MCF 10A (cell line): ENCODE results near the gene ELP4. TPM values are rescaled to one million over a fixed set of nuclear protein-coding genes. Genes with fewer than 3 reads are reported as not detected.

Experiments
- BruUV-seq: library from RNA; stranded (reverse); fragments of 400-500 nt; replicated peaks from 2 replicates; lab custom pipeline; 2021; lab: Mats Ljungman, UMichigan
- CTCF ChIA-PET: fragments of 300-600 bp; sonication (Branson Sonifier 250); formaldehyde crosslinking; extraction: SDS; loops from one replicate; lab custom pipeline; 2021; ENCODE audit warnings: antibody characterized with exemption, inconsistent platforms; lab: Yijun Ruan, JAX
- POLR2A ChIA-PET: fragments of 300-600, 350-650 bp; sonication (Branson Sonifier 250); formaldehyde crosslinking; extraction: SDS; loops from one replicate; lab custom pipeline; 2020; ENCODE audit warnings: antibody characterized with exemption, inconsistent platforms; lab: Yijun Ruan, JAX
- DNase-seq: peaks from one replicate; pipeline ENCODE4 v3.0.0-alpha.2; 2018; ENCODE audit not compliant: unreplicated experiment
- H3K27ac Mint-ChIP-seq: one replicate; pipeline ENCODE4 v1.8.0; 2022; ENCODE audit warnings: mild to moderate bottlenecking, low read depth, mixed read lengths; ENCODE audit not compliant: unreplicated experiment
- H3K27me3 Mint-ChIP-seq: one replicate; pipeline ENCODE4 v1.8.0; 2022; ENCODE audit warnings: mixed read lengths; ENCODE audit not compliant: insufficient read depth, unreplicated experiment
- H3K36me3 Mint-ChIP-seq: one replicate; pipeline ENCODE4 v1.8.0; 2022; ENCODE audit warnings: mild to moderate bottlenecking, moderate library complexity, mixed read lengths; ENCODE audit not compliant: insufficient read depth, unreplicated experiment
- H3K4me1 Mint-ChIP-seq: one replicate; pipeline ENCODE4 v1.8.0; 2022; ENCODE audit warnings: mixed read lengths; ENCODE audit not compliant: insufficient read depth, unreplicated experiment
- H3K4me3 Mint-ChIP-seq: one replicate; pipeline ENCODE4 v1.8.0; 2022; ENCODE audit warnings: mild to moderate bottlenecking, moderate library complexity, mixed read lengths; ENCODE audit not compliant: unreplicated experiment
- H3K9me3 Mint-ChIP-seq: one replicate; pipeline ENCODE4 v1.8.0; 2022; ENCODE audit warnings: mixed read lengths; ENCODE audit not compliant: unreplicated experiment
- intact Hi-C: fragments of 100-400 bp; cut with micrococcal nuclease; formaldehyde crosslinking; loops from 2 replicates; pipeline ENCODE4 v1.14.1; 2022
- total RNA-seq: library from RNA; stranded (reverse); gene quantifications from 2 replicates; pipeline ENCODE4 v1.2.3, GENCODE V29; 2022
- TF ChIP-seq, protein P1 (sequence below): fragments of 200-600 bp; IDR thresholded peaks from one replicate; pipeline ENCODE4 v1.8.0; 2022; ENCODE audit warnings: antibody characterized with exemption, mild to moderate bottlenecking; ENCODE audit not compliant: unreplicated experiment

Gene ELP4
- total RNA-seq, 1 experiment from 2014 or later: 18.3 TPM

DNA sequence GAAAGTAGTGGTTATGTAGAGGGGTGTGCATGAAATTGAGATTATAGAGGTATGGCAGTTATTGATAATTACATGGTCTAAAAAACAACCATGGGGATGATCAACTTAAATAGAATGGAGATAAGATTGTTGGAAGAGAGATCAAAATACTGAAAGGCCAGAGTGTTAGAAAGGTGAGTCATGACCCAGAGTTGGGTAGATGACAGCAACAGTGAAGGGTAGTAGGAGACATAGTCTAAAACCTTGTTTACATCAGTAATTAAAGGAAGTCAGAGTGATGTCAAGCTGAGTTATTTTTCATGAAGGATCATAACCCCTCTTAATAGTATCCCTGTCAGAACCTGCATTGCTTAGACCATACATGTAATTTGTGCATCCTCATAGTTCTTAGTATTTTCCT, 110.9 kb downstream of the ELP4 start:
- TF ChIP-seq, protein P1, sequence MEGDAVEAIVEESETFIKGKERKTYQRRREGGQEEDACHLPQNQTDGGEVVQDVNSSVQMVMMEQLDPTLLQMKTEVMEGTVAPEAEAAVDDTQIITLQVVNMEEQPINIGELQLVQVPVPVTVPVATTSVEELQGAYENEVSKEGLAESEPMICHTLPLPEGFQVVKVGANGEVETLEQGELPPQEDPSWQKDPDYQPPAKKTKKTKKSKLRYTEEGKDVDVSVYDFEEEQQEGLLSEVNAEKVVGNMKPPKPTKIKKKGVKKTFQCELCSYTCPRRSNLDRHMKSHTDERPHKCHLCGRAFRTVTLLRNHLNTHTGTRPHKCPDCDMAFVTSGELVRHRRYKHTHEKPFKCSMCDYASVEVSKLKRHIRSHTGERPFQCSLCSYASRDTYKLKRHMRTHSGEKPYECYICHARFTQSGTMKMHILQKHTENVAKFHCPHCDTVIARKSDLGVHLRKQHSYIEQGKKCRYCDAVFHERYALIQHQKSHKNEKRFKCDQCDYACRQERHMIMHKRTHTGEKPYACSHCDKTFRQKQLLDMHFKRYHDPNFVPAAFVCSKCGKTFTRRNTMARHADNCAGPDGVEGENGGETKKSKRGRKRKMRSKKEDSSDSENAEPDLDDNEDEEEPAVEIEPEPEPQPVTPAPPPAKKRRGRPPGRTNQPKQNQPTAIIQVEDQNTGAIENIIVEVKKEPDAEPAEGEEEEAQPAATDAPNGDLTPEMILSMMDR: no peak
- Mint-ChIP-seq H3K27ac (no peak overlapping the region), H3K4me1 (peaks cover 6% of the 10 kb centered on the region), H3K27me3 (no peaks in the 10 kb centered on the region), H3K36me3 (no peaks in the 10 kb centered on the region), H3K9me3 (peaks cover 7% of the 10 kb centered on the region), H3K4me3 (no peak overlapping the region)
- intact Hi-C loops: no loop called here
- BruUV-seq: no TSS peak
- CTCF ChIA-PET: interaction anchor here (0.6 to 1.0 kb wide), 3 partner anchors 26 to 1757 kb away, joined by 3 to 4 read pairs (median 3); no protein-coding TSS in a partner anchor
- POLR2A ChIA-PET: no interaction called here
- no peak for DNase-seq

- H3K36me3 Mint-ChIP-seq: no peaks in the 10 kb centered on the region
- no peaks in the 10 kb centered on the region for H3K9me3 Mint-ChIP-seq
- TF ChIP-seq, protein P1: no peak
- intact Hi-C loops: no loop called here
- DNase-seq: no peak
- ChIA-PET CTCF (interaction anchor here (0.8 kb wide), 1 partner anchor 13 kb away, joined by 3 read pairs; no protein-coding TSS in a partner anchor), POLR2A (interaction anchor here (0.6 kb wide), 1 partner anchor 266 kb away, joined by 3 read pairs; no protein-coding TSS in a partner anchor)
- peaks cover 4% of the 10 kb centered on the region for H3K4me1 Mint-ChIP-seq
- no TSS peak for BruUV-seq
- H3K4me3 Mint-ChIP-seq: no peak overlapping the region
- no peaks in the 10 kb centered on the region for H3K27me3 Mint-ChIP-seq
- no peak overlapping the region for H3K27ac Mint-ChIP-seq
Observed at GRCh38 chr11:31625868-31626267, 116.3 kb downstream of the ELP4 start.

DNA sequence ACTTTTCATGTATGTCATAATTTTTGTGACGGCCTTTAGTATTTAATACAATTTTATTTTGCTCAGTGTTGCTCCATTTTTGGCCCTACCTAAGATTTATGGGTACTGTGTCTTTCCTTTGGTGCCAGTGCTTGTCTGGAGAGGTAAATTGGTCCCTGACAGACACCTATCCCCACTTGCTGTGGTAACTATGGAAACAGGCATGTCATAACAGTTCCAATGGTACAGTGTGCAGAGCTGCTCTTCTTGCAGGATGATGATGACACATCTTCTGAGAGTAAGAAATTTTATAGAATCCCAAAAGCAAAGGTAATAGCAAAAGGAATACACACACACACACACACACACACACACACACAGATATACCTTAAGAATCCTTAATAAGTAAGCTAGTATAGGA, 118.5 kb downstream of the ELP4 start:
- H3K27ac Mint-ChIP-seq: no peak overlapping the region
- H3K27me3 Mint-ChIP-seq: no peaks in the 10 kb centered on the region
- H3K9me3 Mint-ChIP-seq: no peaks in the 10 kb centered on the region
- ChIA-PET POLR2A (no interaction called here), CTCF (interaction anchor here (0.7 kb wide), 1 partner anchor 516 kb away, joined by 3 read pairs; no protein-coding TSS in a partner anchor)
- no TSS peak for BruUV-seq
- peaks cover 4% of the 10 kb centered on the region for H3K4me1 Mint-ChIP-seq
- no peak for DNase-seq
- intact Hi-C loops: no loop called here
- no peaks in the 10 kb centered on the region for H3K36me3 Mint-ChIP-seq
- TF ChIP-seq, protein P1: no peak
- no peak overlapping the region for H3K4me3 Mint-ChIP-seq

GRCh38 chr11:31636983-31637382, 127.4 kb downstream of the ELP4 start:
- H3K4me3 Mint-ChIP-seq: no peak overlapping the region
- CTCF ChIA-PET: no interaction called here
- DNase-seq: no peak
- no peaks in the 10 kb centered on the region for H3K4me1 Mint-ChIP-seq
- intact Hi-C loops: no loop called here
- POLR2A ChIA-PET: no interaction called here
- no TSS peak for BruUV-seq
- H3K9me3 Mint-ChIP-seq: no peaks in the 10 kb centered on the region
- no peak overlapping the region for H3K27ac Mint-ChIP-seq
- H3K27me3 Mint-ChIP-seq: no peaks in the 10 kb centered on the region
- TF ChIP-seq, protein P1: no peak
- no peaks in the 10 kb centered on the region for H3K36me3 Mint-ChIP-seq
